Stimulated activated CD4-positive, alpha-beta T cell treated with anti-CD3 and anti-CD28 coated beads, Interleukin-1b, Interleukin-23, amount 100 ng/mL, for 1 hour (primary cell): ENCODE measurements around the gene AKNA.
"Not testable (repeated sequence)": the region's sequence is repeated elsewhere in the genome, so short reads cannot be mapped to it uniquely, and the experiment has no call there.

Source experiments
- DNase-seq, 2 donors: peaks; one replicate each; pipeline ENCODE4 v3.0.0-alpha.2; 2020; ENCODE audit warnings: low read depth in 2 of 2

Gene AKNA

DNA sequence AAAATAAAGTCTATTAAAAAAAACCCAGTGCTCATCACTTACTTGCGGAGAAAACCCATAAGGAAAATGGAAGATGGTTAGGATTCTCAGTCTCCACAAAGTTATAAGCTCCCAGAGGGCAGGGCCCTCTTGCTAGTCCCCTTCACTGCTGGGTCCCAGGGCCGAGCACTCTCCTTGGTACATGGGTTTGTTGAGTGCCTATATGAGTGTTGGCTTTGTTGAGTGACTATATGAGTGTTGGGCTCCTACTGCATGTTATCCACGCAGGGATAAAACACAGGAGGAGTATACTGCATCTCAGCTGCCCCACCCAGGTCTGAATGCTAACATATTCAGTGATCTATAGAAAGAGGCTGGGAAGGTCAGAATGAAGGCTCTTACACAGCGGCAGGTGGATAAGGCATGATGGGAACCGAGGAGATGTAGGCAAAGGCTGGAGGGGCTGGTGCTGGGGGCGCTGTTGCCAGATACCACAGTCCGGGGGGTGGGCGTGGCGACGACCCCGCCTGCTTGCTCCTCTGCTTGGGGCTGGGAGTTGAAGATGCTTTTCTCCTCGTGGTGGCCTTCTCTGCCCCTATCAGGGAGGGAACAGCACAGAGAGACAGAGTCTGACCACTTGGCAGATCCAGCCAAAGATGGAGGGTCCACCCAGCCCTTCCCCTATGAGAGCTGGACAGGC lies 46.5 kb downstream of the AKNA start:
- no peak for DNase-seq

DNA sequence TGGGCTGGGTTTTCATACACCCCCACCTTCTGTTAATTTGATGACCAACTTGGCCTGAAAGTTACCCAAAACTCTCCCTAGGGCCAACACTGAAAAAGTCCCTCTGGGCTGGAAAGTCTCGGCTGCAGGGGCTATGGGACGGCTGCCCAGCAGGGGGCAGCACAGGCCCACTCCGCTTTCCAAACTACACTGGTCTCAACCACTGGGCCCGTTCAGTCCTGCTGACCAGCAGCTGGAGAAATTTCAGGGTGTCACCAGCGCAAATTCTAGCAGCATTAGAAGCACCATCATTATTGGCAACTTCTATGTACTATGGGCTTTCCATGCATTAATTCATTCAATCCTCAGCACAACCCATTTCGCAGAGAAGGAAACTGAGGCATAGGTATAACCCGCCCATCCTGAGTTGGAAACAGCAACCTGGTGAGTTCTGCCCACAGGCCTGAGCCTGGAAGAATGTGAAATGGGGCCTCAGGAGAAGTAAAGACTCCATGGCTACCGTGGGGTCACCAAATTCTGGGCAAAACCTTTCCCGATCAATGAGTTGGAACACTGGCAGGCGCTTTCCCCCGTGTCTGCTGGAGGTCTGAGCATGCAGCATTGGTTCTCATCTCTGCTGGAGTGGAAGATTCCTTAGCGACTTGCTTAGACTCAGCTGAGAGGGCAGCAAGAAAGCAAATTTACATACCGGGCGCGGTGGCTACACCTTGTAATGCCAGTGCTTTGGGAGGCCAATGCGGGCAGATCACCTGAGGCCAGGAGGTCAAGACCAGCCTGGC lies 48.5 kb downstream of the AKNA start:
- peak; percentile 15 to 49 for DNase-seq

GRCh38 chr9:114338187-114338586 lies 49.6 kb downstream of the AKNA start:
- DNase-seq = no peak

GRCh38 chr9:114336699-114337395 lies 50.9 kb downstream of the AKNA start:
- DNase-seq = no peak

DNA sequence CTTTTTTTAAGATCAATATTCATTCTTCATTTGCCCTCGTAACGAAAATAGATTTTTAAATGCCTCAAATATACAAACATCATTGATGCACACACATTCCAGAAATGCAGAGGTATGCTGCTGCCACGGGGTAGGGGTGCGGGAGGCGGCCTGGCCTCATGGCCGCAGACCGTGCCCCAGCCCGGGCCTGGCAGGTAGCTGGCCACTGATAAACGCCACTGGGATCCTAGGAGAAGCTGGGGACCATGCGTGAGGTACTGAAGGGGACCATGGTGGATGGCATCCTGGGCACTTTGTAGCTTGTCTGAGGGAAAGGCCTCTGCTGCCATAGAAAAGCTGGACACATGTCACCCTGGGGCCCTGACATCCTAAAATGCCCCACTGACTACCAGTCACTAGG lies 51.6 kb downstream of the AKNA start:
- no peak for DNase-seq

DNA sequence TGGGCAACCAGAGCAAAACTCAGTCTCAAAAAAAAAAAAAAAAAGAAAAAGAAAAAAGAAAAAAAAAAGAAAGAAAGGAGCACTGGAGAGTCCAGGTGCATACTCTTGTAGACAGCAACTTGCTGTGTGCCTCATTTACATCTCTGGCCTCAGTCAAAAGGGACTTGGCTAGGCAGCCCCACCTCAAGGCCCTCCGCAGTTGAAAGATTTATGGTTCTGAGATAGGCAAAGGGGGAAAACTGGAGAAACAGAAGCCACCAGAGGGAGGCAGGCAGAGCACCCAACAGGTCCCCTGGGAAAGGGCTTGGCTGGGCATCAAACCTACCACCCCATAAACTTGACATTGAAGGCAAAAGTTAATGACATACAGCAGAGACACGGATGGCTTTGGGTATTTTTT lies 52.0 kb downstream of the AKNA start:
- no peak for DNase-seq

GRCh38 chr9:114334490-114334889 lies 53.3 kb downstream of the AKNA start:
- no peak for DNase-seq

GRCh38 chr9:114333718-114334117 lies 54.1 kb downstream of the AKNA start:
- DNase-seq = not testable (repeated sequence)

- DNase-seq = not testable (repeated sequence)
Observed at GRCh38 chr9:114332474-114333040, 55.2 kb downstream of the AKNA start.

DNA sequence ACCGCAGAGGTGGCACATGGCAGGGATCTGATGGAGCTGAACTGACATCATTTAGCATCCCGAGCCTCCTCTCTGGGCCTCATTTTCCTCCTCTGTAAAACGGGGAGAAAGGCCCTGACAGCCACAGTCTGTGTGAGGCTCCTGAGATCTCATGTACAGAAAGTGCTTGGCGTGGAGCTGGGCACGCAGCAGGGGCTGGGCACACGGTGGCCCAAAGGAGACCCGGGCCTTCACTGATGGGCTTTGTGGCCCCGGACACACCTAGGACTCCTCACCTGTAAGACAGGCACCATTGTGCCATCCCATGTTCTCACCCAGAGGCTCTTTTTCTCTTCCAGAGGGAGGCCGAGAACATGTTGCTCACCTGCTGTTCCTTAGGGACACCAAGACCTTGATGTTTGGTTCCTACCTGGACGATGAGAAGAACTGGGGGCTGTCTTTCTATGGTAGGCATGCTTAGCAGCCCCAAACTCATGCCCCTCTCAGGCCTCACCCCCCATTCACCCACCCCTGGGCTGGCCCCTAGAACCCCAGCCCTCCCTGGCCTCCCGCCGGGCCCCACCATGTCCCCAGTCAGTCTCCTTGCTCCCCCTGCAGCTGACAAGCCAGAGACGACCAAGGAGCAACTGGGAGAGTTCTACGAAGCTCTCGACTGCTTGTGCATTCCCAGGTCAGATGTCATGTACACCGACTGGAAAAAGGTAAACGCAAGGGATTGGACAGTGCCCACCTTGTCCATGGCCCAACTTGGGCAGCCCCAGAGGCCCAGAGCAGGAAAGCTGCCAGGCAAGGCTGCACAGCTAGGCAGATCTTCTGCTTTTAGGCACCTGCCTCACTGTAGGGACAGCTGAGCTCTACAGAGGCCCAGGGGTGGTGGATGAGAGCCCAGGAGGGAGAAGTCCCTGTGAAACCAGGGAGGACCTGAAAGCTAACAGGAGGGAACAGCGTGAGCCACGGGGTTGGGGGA lies 56.3 kb downstream of the AKNA start:
- not testable (repeated sequence) for DNase-seq

GRCh38 chr9:114330636-114331035 lies 57.1 kb downstream of the AKNA start:
- no peak for DNase-seq

- DNase-seq = not testable (repeated sequence)
Observed at GRCh38 chr9:114329625-114330022, 58.2 kb downstream of the AKNA start, which contains the start of gene ORM2. ORM2 (plus strand) TSS chr9:114329869; CDS start chr9:114329905, 36 bp downstream.

- not testable (repeated sequence) for DNase-seq
Observed at GRCh38 chr9:114328937-114329624, 58.7 kb downstream of the AKNA start.

- DNase-seq = not testable (repeated sequence)
Observed at GRCh38 chr9:114328357-114328820, 59.4 kb downstream of the AKNA start.

DNA sequence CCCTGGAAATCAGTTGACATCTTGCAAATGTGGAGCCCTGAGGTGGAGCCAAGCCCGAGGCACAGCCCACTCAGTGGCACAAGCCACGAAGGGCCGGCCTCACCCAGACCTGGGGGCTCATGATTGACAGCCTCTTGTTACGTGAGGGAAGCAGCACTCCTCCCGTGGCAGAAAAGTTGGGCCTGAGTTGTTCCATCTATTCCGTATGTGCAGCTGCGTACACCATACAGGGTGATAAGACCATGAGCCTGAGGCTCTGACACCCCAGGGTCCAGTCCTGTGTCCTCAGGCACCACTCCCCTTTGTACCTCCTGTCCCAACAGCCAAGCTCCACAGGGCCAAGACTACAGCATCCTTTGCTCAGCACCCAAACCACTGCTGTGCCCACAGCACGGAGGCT lies 60.0 kb downstream of the AKNA start:
- no peak for DNase-seq

DNA sequence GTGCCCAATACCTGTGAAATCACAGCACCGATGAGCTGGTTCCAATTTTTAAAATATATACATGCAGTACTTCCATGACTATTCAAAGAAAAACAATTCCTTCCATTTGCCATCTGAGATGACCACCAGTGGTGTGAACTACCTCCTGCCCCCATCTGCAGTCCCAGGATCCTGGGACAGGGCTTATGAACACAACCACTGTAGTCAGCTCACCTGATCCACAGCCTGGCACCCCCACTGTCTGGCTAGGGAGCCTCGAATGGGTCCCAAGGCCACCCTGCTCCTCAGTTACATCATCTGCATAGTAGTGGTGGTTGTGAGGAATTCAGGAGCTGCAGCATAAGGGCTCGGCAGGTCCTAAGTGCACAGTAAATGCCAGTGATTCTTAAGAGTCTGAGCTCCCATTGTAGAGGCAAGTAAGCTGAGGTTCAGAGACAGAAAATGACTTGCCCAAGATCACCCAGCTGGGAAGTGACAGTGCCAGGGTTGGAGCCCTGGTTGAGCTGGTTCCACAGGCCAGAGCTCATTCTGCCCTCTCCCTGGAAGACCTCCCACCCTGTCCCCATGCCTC lies 62.0 kb downstream of the AKNA start:
- not testable (repeated sequence) for DNase-seq

- not testable (repeated sequence) for DNase-seq
Observed at GRCh38 chr9:114324965-114325364, 62.8 kb downstream of the AKNA start.

DNA sequence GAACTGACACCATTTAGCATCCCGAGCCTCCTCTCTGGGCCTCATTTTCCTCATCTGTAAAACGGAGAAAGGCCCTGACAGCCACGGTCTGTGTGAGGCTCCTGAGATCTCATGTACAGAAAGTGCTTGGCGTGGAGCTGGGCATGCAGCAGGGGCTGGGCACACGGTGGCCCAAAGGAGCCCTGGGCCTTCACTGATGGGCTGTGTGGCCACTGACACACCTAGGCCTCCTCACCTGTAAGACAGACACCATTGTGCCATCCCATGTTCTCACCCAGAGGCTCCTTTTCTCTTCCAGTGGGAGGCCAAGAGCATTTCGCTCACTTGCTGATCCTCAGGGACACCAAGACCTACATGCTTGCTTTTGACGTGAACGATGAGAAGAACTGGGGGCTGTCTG lies 63.3 kb downstream of the AKNA start:
- DNase-seq = no peak

GRCh38 chr9:114323849-114324248 lies 63.9 kb downstream of the AKNA start:
- DNase-seq = not testable (repeated sequence)
